Transverse colon (tissue), 4 donors: ENCODE measurements around the gene BICDL2.
"Not testable (repeated sequence)": the region's sequence is repeated elsewhere in the genome, so short reads cannot be mapped to it uniquely, and the experiment has no call there.

Experiments used
- CTCF ChIP-seq, 5 experiments: fragments of 200-600 bp in 3 of 5; fragments of 450-650 bp in 2 of 5; sonication (generic) in 3 of 5; IDR thresholded peaks; 1 replicate in 2 of 5; 2 replicates in 3 of 5; pipeline ENCODE4 v1.5.1; 2016 to 2017; ENCODE audit warnings: antibody characterized with exemption in 5 of 5, inconsistent platforms in 3 of 5, mild to moderate bottlenecking in 2 of 5, moderate library complexity in 1 of 5
- POLR2A ChIP-seq: fragments of 450-650 bp; IDR thresholded peaks from one replicate; pipeline ENCODE4 v1.6.1; 2016; ENCODE audit warnings: antibody characterized with exemption, mild to moderate bottlenecking, moderate library complexity
- POLR2AphosphoS5 ChIP-seq, 3 donors: sonication (generic); formaldehyde crosslinking; IDR thresholded peaks; one replicate each; pipeline ENCODE4 v1.6.1; 2016; ENCODE audit warnings: antibody characterized with exemption in 3 of 3

DNA sequence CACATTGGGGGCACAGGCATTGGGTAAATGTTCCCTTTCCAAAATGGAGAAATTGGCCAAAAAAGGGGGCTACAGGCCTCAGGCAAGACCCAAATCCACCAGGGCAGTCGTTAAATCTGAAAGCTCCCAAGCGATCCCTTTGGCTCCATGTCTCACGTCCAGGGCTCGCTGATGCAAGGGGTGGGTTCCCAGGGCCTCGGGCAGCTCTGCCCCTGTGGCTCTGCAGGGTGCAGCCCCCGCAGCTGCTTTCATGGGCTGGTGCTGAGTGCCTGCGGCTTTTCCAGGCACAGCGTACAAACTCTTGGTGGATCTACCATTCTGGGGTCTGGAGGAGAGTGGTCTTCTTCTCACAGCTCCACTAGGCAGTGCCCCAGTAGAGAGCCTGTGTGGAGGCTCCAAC lies 46.7 kb upstream of the BICDL2 start:
- TF ChIP-seq CTCF (IDR thresholded peaks at IDR 0.05); POLR2A; POLR2AphosphoS5 (IDR thresholded peaks at IDR 0.05): not testable (repeated sequence)
